ENCODE results near the gene EPB41L5. TPM values are rescaled to one million over a fixed set of nuclear protein-coding genes. Genes with fewer than 3 reads are reported as not detected.

The EPB41L5 gene
- total and polyA plus RNA-seq, 9 of the 15 experiments (the other 6 are each of a cell fraction or from before 2014, with no cell fraction given) = 2.3 to 14.1 (median 8.2) TPM

- whole genome bisulfite sequencing (ENCODE audit: insufficient coverage, low coverage, missing lambda C conversion rate) = 22% methylated on average over 4 of the region's 4 CpGs
- in situ Hi-C loops (cut with MboI) = no loop called here
- POLR2A ChIA-PET = no interaction called here
Measured at GRCh38 chr2:120037995-120038541, 25.2 kb downstream of the EPB41L5 start.

More at GRCh38 chr2:120037995-120038541, 25.2 kb downstream of the EPB41L5 start:
- Histone ChIP-seq H3K27ac (ENCODE audit: extremely low read depth, low read depth, low read length) (no peak overlapping the region), H3K9me3 (replicated peaks; ENCODE audit: control insufficient read depth, insufficient read depth, low read depth, low read length) (no peaks in the 10 kb centered on the region), H3K9me1 (ENCODE audit: control insufficient read depth, insufficient read depth, low read length) (no peaks in the 10 kb centered on the region), H3K4me1 (replicated peaks in 1 of 2; ENCODE audit: control insufficient read depth in 2 of 2, insufficient read depth in 2 of 2, low read length in 2 of 2) (no peaks in the 10 kb centered on the region), H3K4me2 (ENCODE audit: insufficient read depth, low read length) (no peak overlapping the region), H2AFZ (ENCODE audit: low read depth, low read length) (no peak overlapping the region), H3K4me3 (no peak overlapping the region), H3K36me3 (ENCODE audit: control insufficient read depth, insufficient read depth, low read length) (no peaks in the 10 kb centered on the region), H4K20me1 (replicated peaks; ENCODE audit: control insufficient read depth, insufficient read depth, low read length) (no peaks in the 10 kb centered on the region; the same call in 1 of the 2 replicates), H3K27me3 (ENCODE audit: control insufficient read depth in 2 of 2, insufficient read depth in 2 of 2, low read length in 2 of 2) (no peaks in the 10 kb centered on the region), H3K9ac (ENCODE audit: insufficient read depth in 1 of 2, low read depth in 2 of 2, low read length in 2 of 2) (no peak overlapping the region), H3K79me2 (ENCODE audit: control insufficient read depth, insufficient read depth, low read length) (no peaks in the 10 kb centered on the region)
- intact Hi-C loops (cut with micrococcal nuclease) = no loop called here
- CTCF ChIA-PET (ENCODE audit: low intra/inter-chr PET ratio) = no interaction called here
- FAIRE-seq (no peak), DNase-seq (ENCODE audit: extremely low read depth in 1 of 4, low spot score in 3 of 4) (no peak), ATAC-seq (no peak)
- BruUV-seq (replicated peaks) = no TSS peak
- TF ChIP-seq PML (IDR thresholded peaks at IDR 0.05; ENCODE audit: low read length) = no peak
- TF ChIP-seq NEUROD1 (IDR thresholded peaks at IDR 0.05; ENCODE audit: borderline replicate concordance, low read depth, low read length, partially characterized antibody) = no peak
- TF ChIP-seq ZBTB33 (CRISPR knock-in tag; IDR thresholded peaks at IDR 0.05) = no peak
- no peak for TF ChIP-seq FOXK1 (CRISPR knock-in tag; IDR thresholded peaks at IDR 0.05; ENCODE audit: borderline replicate concordance)
- TF ChIP-seq GTF2F1 (IDR thresholded peaks at IDR 0.05; ENCODE audit: low read depth, low read length) = no peak
- TF ChIP-seq HDAC1 (IDR thresholded peaks at IDR 0.05) = no peak
- TF ChIP-seq SIRT6 (IDR thresholded peaks at IDR 0.05; ENCODE audit: low read depth, low read length) = no peak
- no peak for TF ChIP-seq ZNF511 (CRISPR knock-in tag; IDR thresholded peaks at IDR 0.05)
- no peak for TF ChIP-seq ZKSCAN3 (CRISPR knock-in tag; IDR thresholded peaks at IDR 0.05)
- TF ChIP-seq TGIF2 (CRISPR knock-in tag; IDR thresholded peaks at IDR 0.05) = no peak
- TF ChIP-seq ZKSCAN8 (CRISPR knock-in tag; IDR thresholded peaks at IDR 0.05) = no peak
- no peak for TF ChIP-seq GATAD2B (IDR thresholded peaks at IDR 0.05; ENCODE audit: borderline replicate concordance)
- TF ChIP-seq ZNF76 (CRISPR knock-in tag; IDR thresholded peaks at IDR 0.05; ENCODE audit: borderline replicate concordance) = no peak
- TF ChIP-seq TAF9B (IDR thresholded peaks at IDR 0.05; ENCODE audit: partially characterized antibody) = no peak
- TF ChIP-seq ATF7 (IDR thresholded peaks at IDR 0.05) = no peak
- no peak for TF ChIP-seq USF2 (CRISPR knock-in tag; IDR thresholded peaks at IDR 0.05)
- TF ChIP-seq SMC3 (conservative IDR thresholded peaks at IDR 0.05; ENCODE audit: insufficient read depth, low read depth, low read length) = no peak
